ENCODE data around the gene MAGOH. TPM values are rescaled to one million over a fixed set of nuclear protein-coding genes. Genes with fewer than 3 reads are reported as not detected.

Gene MAGOH
- total and polyA plus RNA-seq, 2 donors (not counting 3 experiments of a cell fraction or from before 2014, with no cell fraction given) = 25.9 to 60.1 TPM

DNA sequence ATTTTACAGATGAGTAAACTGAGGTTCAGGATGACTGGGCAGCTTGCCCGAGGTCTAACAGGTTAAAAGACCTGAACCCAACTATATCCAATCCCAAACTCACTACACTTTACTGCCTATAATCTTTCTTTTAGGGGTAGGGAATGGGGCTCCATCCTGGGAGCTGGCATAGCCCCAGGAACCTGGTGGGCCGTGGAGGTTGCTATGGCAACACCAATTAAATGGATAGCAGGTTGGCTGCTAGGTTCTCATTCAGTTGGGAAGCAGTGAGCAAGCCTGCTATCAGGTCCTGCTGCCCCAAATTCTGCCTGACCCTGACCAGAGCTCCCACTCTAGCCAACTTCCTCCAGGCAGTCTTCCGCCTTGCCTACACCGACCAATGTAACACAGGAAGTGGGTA, 48.6 kb upstream of the MAGOH start:
- H3K9ac ChIP-seq (replicated peaks; ENCODE audit: extremely low read depth, insufficient read depth, low read length) = no peak overlapping the region
- no peak overlapping the region for H3K4me2 ChIP-seq (ENCODE audit: insufficient read depth, low read length)
- no peaks in the 10 kb centered on the region for H3K27me3 ChIP-seq (ENCODE audit: control insufficient read depth in 2 of 2, insufficient read depth in 2 of 2, low read length in 2 of 2)
- intact Hi-C loops (cut with micrococcal nuclease) (no loop called here), dilution Hi-C loops (cut with MboI; ENCODE audit: extremely low pct_ligation_motif_present, low sequenced_read_pairs) (no loop called here)
- no TSS peak for BruUV-seq (replicated peaks)
- no peak overlapping the region for H3K27ac ChIP-seq (ENCODE audit: insufficient read depth, low read depth, low read length)
- H3K4me1 ChIP-seq (ENCODE audit: control insufficient read depth, extremely low read depth, insufficient read depth, low read length) = no peaks in the 10 kb centered on the region
- no peak overlapping the region for H2AFZ ChIP-seq (ENCODE audit: low read depth, low read length)
- CTCF ChIA-PET = interaction anchor here (1.7 to 1.9 kb wide), 3 partner anchors 9 to 106 kb away, joined by 5 to 9 read pairs (median 7); no protein-coding TSS in a partner anchor
- no peaks in the 10 kb centered on the region for H4K20me1 ChIP-seq (replicated peaks; ENCODE audit: control insufficient read depth, extremely low read depth, insufficient read depth, low read length)
- no peaks in the 10 kb centered on the region for H3K9me3 ChIP-seq (replicated peaks; ENCODE audit: control insufficient read depth, insufficient read depth, low read length)
- H3K36me3 ChIP-seq (ENCODE audit: control insufficient read depth in 2 of 2, extremely low read depth in 1 of 2, insufficient read depth in 2 of 2, low read length in 2 of 2) = peaks cover 0 to 8% of the 10 kb centered on the region in 2 experiments
- H3K9me1 ChIP-seq (replicated peaks; ENCODE audit: control insufficient read depth, extremely low read depth, insufficient read depth, low read length) = no peaks in the 10 kb centered on the region
- H3K79me2 ChIP-seq (ENCODE audit: control insufficient read depth, insufficient read depth, low read length) = no peaks in the 10 kb centered on the region
- POLR2A ChIA-PET = no interaction called here
- no peak overlapping the region for H3K4me3 ChIP-seq (replicated peaks in 1 of 3; ENCODE audit: insufficient read depth in 1 of 3, low read depth in 1 of 3, low read length in 3 of 3)
- DNase-seq (ENCODE audit: low read depth, low spot score) (no peak), FAIRE-seq (no peak)
- no peak for TF ChIP-seq GATA2 (IDR thresholded peaks at IDR 0.05; ENCODE audit: insufficient read depth, insufficient read length, low read depth, low read length)
- no peak for TF ChIP-seq FOS (IDR thresholded peaks at IDR 0.05; ENCODE audit: borderline replicate concordance, insufficient read depth, low read length)
- TF ChIP-seq, protein P1, sequence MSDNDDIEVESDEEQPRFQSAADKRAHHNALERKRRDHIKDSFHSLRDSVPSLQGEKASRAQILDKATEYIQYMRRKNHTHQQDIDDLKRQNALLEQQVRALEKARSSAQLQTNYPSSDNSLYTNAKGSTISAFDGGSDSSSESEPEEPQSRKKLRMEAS (IDR thresholded peaks at IDR 0.05; ENCODE audit: insufficient read depth, insufficient read length) = no peak
- TF ChIP-seq EZH2 (IDR thresholded peaks at IDR 0.05; ENCODE audit: borderline replicate concordance, low read depth, low read length, severe bottlenecking) = no peak
- no peak for TF ChIP-seq POLR2AphosphoS5 (IDR thresholded peaks at IDR 0.05; ENCODE audit: insufficient read depth, low read depth, low read length)
- TF ChIP-seq POLR2A (IDR thresholded peaks at IDR 0.05; ENCODE audit: low read depth, low read length) = no peak
- TF ChIP-seq JUN (IDR thresholded peaks at IDR 0.05; ENCODE audit: borderline replicate concordance, insufficient read depth, insufficient read length, low read depth) = no peak
- TF ChIP-seq MYC (IDR thresholded peaks at IDR 0.05; ENCODE audit: low read depth, low read length) = no peak
- TF ChIP-seq, protein P2, sequence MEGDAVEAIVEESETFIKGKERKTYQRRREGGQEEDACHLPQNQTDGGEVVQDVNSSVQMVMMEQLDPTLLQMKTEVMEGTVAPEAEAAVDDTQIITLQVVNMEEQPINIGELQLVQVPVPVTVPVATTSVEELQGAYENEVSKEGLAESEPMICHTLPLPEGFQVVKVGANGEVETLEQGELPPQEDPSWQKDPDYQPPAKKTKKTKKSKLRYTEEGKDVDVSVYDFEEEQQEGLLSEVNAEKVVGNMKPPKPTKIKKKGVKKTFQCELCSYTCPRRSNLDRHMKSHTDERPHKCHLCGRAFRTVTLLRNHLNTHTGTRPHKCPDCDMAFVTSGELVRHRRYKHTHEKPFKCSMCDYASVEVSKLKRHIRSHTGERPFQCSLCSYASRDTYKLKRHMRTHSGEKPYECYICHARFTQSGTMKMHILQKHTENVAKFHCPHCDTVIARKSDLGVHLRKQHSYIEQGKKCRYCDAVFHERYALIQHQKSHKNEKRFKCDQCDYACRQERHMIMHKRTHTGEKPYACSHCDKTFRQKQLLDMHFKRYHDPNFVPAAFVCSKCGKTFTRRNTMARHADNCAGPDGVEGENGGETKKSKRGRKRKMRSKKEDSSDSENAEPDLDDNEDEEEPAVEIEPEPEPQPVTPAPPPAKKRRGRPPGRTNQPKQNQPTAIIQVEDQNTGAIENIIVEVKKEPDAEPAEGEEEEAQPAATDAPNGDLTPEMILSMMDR (IDR thresholded peaks at IDR 0.05; ENCODE audit: extremely low read depth in 1 of 2, insufficient read depth in 1 of 2, low read depth in 1 of 2, low read length in 2 of 2) = no peak
